Measurements from ENCODE around the gene FCRL3. TPM values are rescaled to one million over a fixed set of nuclear protein-coding genes. Genes with fewer than 3 reads are reported as not detected.
"Not testable (repeated sequence)": the region's sequence is repeated elsewhere in the genome, so short reads cannot be mapped to it uniquely, and the experiment has no call there.

Gene FCRL3, protein sequence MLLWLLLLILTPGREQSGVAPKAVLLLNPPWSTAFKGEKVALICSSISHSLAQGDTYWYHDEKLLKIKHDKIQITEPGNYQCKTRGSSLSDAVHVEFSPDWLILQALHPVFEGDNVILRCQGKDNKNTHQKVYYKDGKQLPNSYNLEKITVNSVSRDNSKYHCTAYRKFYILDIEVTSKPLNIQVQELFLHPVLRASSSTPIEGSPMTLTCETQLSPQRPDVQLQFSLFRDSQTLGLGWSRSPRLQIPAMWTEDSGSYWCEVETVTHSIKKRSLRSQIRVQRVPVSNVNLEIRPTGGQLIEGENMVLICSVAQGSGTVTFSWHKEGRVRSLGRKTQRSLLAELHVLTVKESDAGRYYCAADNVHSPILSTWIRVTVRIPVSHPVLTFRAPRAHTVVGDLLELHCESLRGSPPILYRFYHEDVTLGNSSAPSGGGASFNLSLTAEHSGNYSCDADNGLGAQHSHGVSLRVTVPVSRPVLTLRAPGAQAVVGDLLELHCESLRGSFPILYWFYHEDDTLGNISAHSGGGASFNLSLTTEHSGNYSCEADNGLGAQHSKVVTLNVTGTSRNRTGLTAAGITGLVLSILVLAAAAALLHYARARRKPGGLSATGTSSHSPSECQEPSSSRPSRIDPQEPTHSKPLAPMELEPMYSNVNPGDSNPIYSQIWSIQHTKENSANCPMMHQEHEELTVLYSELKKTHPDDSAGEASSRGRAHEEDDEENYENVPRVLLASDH
- not detected in 2 replicates for total RNA-seq (2012; rRNA removed)

DNA sequence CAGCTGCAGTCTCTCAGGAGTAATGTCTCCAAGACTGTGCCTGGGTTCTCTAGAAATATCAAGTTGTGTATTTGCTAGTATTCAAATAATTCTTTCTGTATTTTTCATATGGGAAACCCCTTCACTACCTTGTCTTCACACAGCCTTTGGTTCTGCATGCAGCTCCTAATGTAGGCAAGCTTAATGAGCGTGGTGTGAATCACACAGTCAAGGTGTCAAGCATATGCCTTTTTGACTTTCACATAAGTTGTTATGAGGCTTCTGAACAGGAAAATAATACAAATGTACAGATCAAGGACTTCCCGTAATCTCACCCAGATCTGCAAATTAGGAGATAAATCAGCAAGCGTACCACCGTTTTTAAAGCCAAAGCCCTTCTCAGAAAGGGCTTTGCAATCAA is at the start of gene FCRL3:
Gene FCRL3, minus strand, starts transcription at position 38 of the 400 bp plus-strand sequence. CDS start 280 bp downstream, outside the sequence.
- Histone ChIP-seq H3K4me1 (ENCODE audit: control insufficient read depth, insufficient read depth, low read length) (no peaks in the 10 kb centered on the region), H3K36me3 (ENCODE audit: insufficient read depth, low read length) (no peaks in the 10 kb centered on the region), H3K4me2 (ENCODE audit: low read length) (no peak within 1 kb of the TSS), H3K9ac (ENCODE audit: low read depth, low read length) (no peak within 1 kb of the TSS), H3K27me3 (ENCODE audit: control insufficient read depth, insufficient read depth, low read length) (no peaks in the 10 kb centered on the region), H3K9me3 (replicated peaks; ENCODE audit: low read length) (no peaks in the 10 kb centered on the region), H3K4me3 (ENCODE audit: low read length) (no peak within 1 kb of the TSS)

DNA sequence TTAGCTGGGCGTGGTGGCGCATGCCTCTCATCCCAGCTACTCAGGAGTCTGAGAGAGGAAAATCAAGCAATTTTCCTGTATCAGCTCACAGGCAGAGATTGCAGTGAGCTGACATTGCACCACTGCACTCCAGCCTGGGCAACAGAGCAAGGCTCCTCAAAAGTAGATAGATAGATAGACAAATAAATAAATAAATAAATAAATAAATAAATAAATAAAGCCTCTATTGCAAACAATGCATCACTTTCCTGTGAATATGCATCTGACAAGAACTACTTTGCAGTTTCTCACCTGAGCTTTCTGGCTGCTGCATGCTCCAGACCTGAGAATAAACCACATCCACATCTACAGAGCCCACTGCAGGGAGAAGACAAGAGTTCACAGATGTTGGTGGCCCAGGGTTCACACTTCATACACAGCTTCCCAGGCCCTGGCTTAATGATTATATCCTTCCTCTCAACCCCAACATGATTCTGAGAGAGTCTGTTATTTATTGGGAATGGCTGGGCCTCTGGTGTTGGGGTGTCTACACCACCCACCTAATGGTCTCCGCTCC is 47.8 kb upstream of the FCRL3 start:
- Histone ChIP-seq H3K4me2 (ENCODE audit: low read length) (no peak overlapping the region), H3K4me1 (ENCODE audit: control insufficient read depth, insufficient read depth, low read length) (no peaks in the 10 kb centered on the region), H3K9me3 (replicated peaks; ENCODE audit: low read length) (no peaks in the 10 kb centered on the region), H3K27me3 (ENCODE audit: control insufficient read depth, insufficient read depth, low read length) (no peaks in the 10 kb centered on the region), H3K36me3 (ENCODE audit: insufficient read depth, low read length) (no peaks in the 10 kb centered on the region), H3K9ac (ENCODE audit: low read depth, low read length) (no peak overlapping the region), H3K4me3 (ENCODE audit: low read length) (no peak overlapping the region)

- H3K4me3 ChIP-seq (ENCODE audit: low read length): no peak overlapping the region
- H3K4me2 ChIP-seq (ENCODE audit: low read length): no peak overlapping the region
- H3K4me1 ChIP-seq (ENCODE audit: control insufficient read depth, insufficient read depth, low read length): no peaks in the 10 kb centered on the region
- no peak overlapping the region for H3K9ac ChIP-seq (ENCODE audit: low read depth, low read length)
- no peaks in the 10 kb centered on the region for H3K9me3 ChIP-seq (replicated peaks; ENCODE audit: low read length)
- no peaks in the 10 kb centered on the region for H3K36me3 ChIP-seq (ENCODE audit: insufficient read depth, low read length)
- no peaks in the 10 kb centered on the region for H3K27me3 ChIP-seq (ENCODE audit: control insufficient read depth, insufficient read depth, low read length)
Observed at GRCh38 chr1:157739229-157739901, 38.8 kb upstream of the FCRL3 start.

DNA sequence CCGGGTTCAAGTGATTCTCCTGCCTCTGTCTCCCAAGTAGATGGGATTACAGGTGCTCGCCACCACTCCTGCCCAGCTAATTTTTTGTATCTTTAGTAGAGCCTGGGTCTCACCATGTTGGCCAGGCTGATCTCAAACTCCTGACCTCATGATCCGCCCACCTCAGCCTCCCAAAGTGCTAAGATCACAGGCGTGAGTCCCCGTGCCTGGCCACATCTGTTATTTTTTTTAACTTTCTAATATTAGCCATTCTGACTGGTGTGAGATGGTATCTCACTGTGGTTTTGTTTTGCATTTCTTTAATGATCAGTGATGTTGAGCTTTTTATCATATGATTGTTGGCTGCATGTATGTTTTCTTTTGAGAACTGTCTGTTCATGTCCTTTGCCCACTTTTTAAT is 35.4 kb upstream of the FCRL3 start:
- not testable (repeated sequence) for H3K9me3 ChIP-seq (replicated peaks; ENCODE audit: low read length); H3K36me3 ChIP-seq (ENCODE audit: insufficient read depth, low read length); H3K4me3 ChIP-seq (ENCODE audit: low read length); H3K4me2 ChIP-seq (ENCODE audit: low read length); H3K9ac ChIP-seq (ENCODE audit: low read depth, low read length); H3K27me3 ChIP-seq (ENCODE audit: control insufficient read depth, insufficient read depth, low read length); H3K4me1 ChIP-seq (ENCODE audit: control insufficient read depth, insufficient read depth, low read length)

DNA sequence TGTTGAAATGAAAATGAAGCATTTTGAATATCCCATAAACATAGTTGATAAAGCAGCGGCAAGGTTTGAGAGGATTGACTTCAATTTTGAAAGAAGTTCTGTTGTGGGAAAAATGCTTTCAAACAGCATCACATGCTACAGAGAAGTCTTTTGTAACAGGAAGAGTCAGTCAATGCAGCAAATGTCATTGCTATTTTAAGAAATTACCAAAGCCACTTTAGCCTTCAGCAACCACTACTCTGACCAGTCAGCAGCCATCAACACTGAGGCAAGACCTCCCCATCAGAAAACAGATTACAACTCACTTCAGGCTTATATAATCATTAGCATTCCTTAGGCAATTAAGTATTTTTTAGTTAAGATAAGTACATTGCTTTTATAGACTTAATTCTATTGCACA is 33.8 kb upstream of the FCRL3 start:
- H3K27me3 ChIP-seq (ENCODE audit: control insufficient read depth, insufficient read depth, low read length): no peaks in the 10 kb centered on the region
- no peaks in the 10 kb centered on the region for H3K9me3 ChIP-seq (replicated peaks; ENCODE audit: low read length)
- no peaks in the 10 kb centered on the region for H3K4me1 ChIP-seq (ENCODE audit: control insufficient read depth, insufficient read depth, low read length)
- no peaks in the 10 kb centered on the region for H3K36me3 ChIP-seq (ENCODE audit: insufficient read depth, low read length)
- no peak overlapping the region for H3K4me2 ChIP-seq (ENCODE audit: low read length)
- no peak overlapping the region for H3K4me3 ChIP-seq (ENCODE audit: low read length)
- H3K9ac ChIP-seq (ENCODE audit: low read depth, low read length): no peak overlapping the region

- Histone ChIP-seq H3K9me3 (replicated peaks; ENCODE audit: low read length) (no peaks in the 10 kb centered on the region), H3K4me3 (ENCODE audit: low read length) (no peak overlapping the region), H3K9ac (ENCODE audit: low read depth, low read length) (no peak overlapping the region), H3K27me3 (ENCODE audit: control insufficient read depth, insufficient read depth, low read length) (no peaks in the 10 kb centered on the region), H3K4me2 (ENCODE audit: low read length) (no peak overlapping the region), H3K36me3 (ENCODE audit: insufficient read depth, low read length) (no peaks in the 10 kb centered on the region), H3K4me1 (ENCODE audit: control insufficient read depth, insufficient read depth, low read length) (no peaks in the 10 kb centered on the region)
Observed at GRCh38 chr1:157732755-157733154, 32.2 kb upstream of the FCRL3 start.

DNA sequence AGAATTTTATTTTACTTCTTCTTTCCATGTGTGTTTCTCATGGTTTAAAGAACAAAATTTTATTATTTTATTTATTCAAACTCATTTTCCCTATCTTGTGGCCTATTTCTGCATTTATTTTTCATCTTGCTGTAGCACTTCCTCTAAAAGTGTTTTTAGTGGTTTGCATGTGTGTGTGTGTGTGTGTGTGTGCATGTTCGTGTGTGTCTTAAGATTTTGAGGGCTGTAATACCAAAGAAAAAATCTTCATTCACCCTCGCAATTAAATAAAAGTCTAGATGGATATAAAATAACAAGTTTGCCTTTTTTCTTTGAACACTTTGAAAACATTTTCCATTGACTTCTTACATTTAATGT is 24.6 kb upstream of the FCRL3 start:
- H3K9me3 ChIP-seq (replicated peaks; ENCODE audit: low read length): no peaks in the 10 kb centered on the region
- H3K4me3 ChIP-seq (ENCODE audit: low read length): no peak overlapping the region
- no peaks in the 10 kb centered on the region for H3K4me1 ChIP-seq (ENCODE audit: control insufficient read depth, insufficient read depth, low read length)
- no peak overlapping the region for H3K4me2 ChIP-seq (ENCODE audit: low read length)
- H3K27me3 ChIP-seq (ENCODE audit: control insufficient read depth, insufficient read depth, low read length): no peaks in the 10 kb centered on the region
- no peak overlapping the region for H3K9ac ChIP-seq (ENCODE audit: low read depth, low read length)
- H3K36me3 ChIP-seq (ENCODE audit: insufficient read depth, low read length): no peaks in the 10 kb centered on the region

GRCh38 chr1:157724537-157725220 is 24.1 kb upstream of the FCRL3 start:
- no peak overlapping the region for H3K9ac ChIP-seq (ENCODE audit: low read depth, low read length)

DNA sequence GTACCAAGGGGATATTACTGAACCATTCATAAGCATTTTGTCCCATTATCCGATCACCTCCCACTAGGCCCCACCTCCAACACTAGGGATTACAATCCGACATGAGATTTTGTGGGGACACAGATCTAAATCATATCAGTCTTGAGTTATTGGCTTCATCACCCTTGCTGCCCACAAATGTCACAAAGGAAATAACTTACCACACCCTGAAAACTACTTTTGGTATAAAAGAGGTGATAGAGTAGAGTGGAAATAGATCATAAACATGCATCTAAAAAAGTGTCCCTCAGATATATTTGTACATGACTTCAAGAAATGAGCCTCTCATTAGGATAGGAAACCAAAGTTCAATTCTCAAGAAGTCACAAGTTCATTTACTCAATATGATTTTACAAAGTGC is 22.6 kb upstream of the FCRL3 start:
- no peaks in the 10 kb centered on the region for H3K27me3 ChIP-seq (ENCODE audit: control insufficient read depth, insufficient read depth, low read length)
- H3K9me3 ChIP-seq (replicated peaks; ENCODE audit: low read length): no peaks in the 10 kb centered on the region
- no peaks in the 10 kb centered on the region for H3K4me1 ChIP-seq (ENCODE audit: control insufficient read depth, insufficient read depth, low read length)
- H3K4me3 ChIP-seq (ENCODE audit: low read length): no peak overlapping the region
- no peak overlapping the region for H3K9ac ChIP-seq (ENCODE audit: low read depth, low read length)
- no peak overlapping the region for H3K4me2 ChIP-seq (ENCODE audit: low read length)
- no peaks in the 10 kb centered on the region for H3K36me3 ChIP-seq (ENCODE audit: insufficient read depth, low read length)

More at GRCh38 chr1:157724537-157725220, 24.1 kb upstream of the FCRL3 start:
- no peaks in the 10 kb centered on the region for H3K9me3 ChIP-seq (replicated peaks; ENCODE audit: low read length)
- no peaks in the 10 kb centered on the region for H3K4me1 ChIP-seq (ENCODE audit: control insufficient read depth, insufficient read depth, low read length)
- no peaks in the 10 kb centered on the region for H3K27me3 ChIP-seq (ENCODE audit: control insufficient read depth, insufficient read depth, low read length)
- no peaks in the 10 kb centered on the region for H3K36me3 ChIP-seq (ENCODE audit: insufficient read depth, low read length)
- H3K4me2 ChIP-seq (ENCODE audit: low read length): no peak overlapping the region
- no peak overlapping the region for H3K4me3 ChIP-seq (ENCODE audit: low read length)

DNA sequence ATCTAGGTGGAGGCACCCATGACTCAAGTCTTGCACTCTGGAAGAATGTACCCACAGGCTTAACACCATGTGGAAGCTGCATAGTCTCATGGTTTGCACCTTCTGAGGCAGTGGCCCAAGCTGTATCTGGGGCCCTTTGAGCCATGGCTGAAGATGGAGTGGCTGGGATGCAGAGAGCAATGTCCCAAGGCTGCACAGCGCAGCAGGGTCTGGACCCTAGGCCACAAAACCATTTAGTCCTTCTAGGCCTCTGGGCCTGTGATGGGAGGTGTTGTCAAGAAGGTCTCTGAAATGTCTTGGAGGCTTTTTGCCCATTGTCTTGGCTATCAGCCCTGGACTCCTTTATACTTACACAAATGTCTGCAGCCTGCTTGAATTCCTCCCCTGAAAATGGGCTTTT is 21.4 kb upstream of the FCRL3 start:
- Histone ChIP-seq H3K36me3 (ENCODE audit: insufficient read depth, low read length) (no peaks in the 10 kb centered on the region), H3K27me3 (ENCODE audit: control insufficient read depth, insufficient read depth, low read length) (no peaks in the 10 kb centered on the region), H3K9me3 (replicated peaks; ENCODE audit: low read length) (no peaks in the 10 kb centered on the region), H3K9ac (ENCODE audit: low read depth, low read length) (no peak overlapping the region), H3K4me1 (ENCODE audit: control insufficient read depth, insufficient read depth, low read length) (no peaks in the 10 kb centered on the region), H3K4me2 (ENCODE audit: low read length) (no peak overlapping the region), H3K4me3 (ENCODE audit: low read length) (no peak overlapping the region)

GRCh38 chr1:157715736-157716135 is 15.2 kb upstream of the FCRL3 start:
- Histone ChIP-seq H3K9ac (ENCODE audit: low read depth, low read length) (no peak overlapping the region), H3K36me3 (ENCODE audit: insufficient read depth, low read length) (no peaks in the 10 kb centered on the region), H3K9me3 (replicated peaks; ENCODE audit: low read length) (no peaks in the 10 kb centered on the region), H3K4me2 (ENCODE audit: low read length) (no peak overlapping the region), H3K4me3 (ENCODE audit: low read length) (no peak overlapping the region), H3K4me1 (ENCODE audit: control insufficient read depth, insufficient read depth, low read length) (no peaks in the 10 kb centered on the region), H3K27me3 (ENCODE audit: control insufficient read depth, insufficient read depth, low read length) (no peaks in the 10 kb centered on the region)
